Choroid plexus epithelial cell (primary cell): Measurements from ENCODE around the gene KCNQ4.

Source experiments
- DNase-seq: peaks from one replicate; pipeline ENCODE4 v3.0.0-alpha.2; 2010; ENCODE audit warnings: low read depth
- H3K4me3 ChIP-seq: 2 replicates; pipeline ENCODE4 v1.5.1; 2011; ENCODE audit warnings: low read depth, mild to moderate bottlenecking, control low read depth, low read length, moderate library complexity
- TF ChIP-seq, protein P1 (sequence below): conservative IDR thresholded peaks from 2 replicates; pipeline ENCODE4 v1.5.1; 2011; ENCODE audit warnings: low read depth, mild to moderate bottlenecking, control low read depth, inconsistent platforms, low read length, moderate library complexity

KCNQ4 gene

DNA sequence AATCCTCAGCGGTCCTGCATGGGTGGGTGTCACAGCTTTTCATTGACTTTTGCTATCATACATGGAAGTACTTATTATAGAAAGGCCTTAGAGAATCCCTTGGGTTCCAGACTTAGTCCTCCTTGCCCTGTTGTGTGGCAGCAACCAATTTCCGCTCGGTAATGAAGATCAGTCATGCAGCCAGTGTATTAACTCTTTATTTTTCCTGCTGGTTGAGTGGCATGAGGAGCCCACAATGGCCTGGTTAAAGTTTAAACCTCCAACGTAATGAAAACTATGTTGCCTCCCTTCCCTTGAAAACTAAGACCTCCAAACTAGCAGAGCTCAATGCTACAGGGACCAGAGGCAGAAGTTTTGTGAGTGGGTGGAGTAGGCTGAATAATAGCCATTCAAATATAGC, 58.6 kb downstream of the KCNQ4 start:
- H3K4me3 ChIP-seq: no peak overlapping the region
- TF ChIP-seq, protein P1, sequence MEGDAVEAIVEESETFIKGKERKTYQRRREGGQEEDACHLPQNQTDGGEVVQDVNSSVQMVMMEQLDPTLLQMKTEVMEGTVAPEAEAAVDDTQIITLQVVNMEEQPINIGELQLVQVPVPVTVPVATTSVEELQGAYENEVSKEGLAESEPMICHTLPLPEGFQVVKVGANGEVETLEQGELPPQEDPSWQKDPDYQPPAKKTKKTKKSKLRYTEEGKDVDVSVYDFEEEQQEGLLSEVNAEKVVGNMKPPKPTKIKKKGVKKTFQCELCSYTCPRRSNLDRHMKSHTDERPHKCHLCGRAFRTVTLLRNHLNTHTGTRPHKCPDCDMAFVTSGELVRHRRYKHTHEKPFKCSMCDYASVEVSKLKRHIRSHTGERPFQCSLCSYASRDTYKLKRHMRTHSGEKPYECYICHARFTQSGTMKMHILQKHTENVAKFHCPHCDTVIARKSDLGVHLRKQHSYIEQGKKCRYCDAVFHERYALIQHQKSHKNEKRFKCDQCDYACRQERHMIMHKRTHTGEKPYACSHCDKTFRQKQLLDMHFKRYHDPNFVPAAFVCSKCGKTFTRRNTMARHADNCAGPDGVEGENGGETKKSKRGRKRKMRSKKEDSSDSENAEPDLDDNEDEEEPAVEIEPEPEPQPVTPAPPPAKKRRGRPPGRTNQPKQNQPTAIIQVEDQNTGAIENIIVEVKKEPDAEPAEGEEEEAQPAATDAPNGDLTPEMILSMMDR: no peak
- DNase-seq: no peak

DNA sequence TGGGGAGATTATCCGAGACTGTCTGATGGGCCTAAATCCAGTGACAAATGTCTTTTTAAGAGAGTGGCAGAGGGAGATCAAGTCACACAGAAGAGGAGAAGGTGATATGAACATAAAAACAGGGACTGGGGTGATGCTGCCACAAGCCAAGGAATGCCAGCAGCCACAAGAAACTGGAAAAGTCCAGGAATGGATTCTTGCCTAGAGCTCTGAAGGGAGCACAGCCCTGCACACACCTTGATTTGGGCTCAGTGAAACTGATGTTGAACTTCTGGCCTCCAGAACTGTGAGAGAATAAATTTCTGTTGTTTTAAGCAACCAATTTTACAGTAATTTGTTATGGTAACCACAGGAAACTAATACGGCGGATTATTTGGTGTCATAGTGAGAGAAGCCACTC, 59.1 kb downstream of the KCNQ4 start:
- DNase-seq: no peak
- TF ChIP-seq, protein P1: no peak
- no peak overlapping the region for H3K4me3 ChIP-seq

DNA sequence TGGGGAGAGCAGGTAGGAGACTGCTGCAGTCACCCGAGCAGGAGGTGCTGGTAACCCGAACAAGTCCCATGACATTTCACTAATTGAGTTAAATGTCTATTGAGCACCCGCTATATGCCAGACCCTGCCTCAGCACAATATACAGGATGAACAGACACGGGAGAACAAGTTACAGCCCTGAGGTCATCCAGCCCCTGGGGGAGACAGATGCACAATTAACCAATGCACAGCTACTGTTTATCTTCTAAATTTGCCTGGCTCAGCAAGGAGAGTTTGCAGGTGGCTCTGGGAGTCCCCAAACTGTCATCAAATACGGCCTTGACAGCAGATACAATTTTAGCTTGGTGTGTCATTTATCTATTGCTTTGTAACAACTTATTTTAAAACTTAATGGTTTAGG, 60.5 kb downstream of the KCNQ4 start:
- no peak overlapping the region for H3K4me3 ChIP-seq
- DNase-seq: no peak
- TF ChIP-seq, protein P1: no peak

DNA sequence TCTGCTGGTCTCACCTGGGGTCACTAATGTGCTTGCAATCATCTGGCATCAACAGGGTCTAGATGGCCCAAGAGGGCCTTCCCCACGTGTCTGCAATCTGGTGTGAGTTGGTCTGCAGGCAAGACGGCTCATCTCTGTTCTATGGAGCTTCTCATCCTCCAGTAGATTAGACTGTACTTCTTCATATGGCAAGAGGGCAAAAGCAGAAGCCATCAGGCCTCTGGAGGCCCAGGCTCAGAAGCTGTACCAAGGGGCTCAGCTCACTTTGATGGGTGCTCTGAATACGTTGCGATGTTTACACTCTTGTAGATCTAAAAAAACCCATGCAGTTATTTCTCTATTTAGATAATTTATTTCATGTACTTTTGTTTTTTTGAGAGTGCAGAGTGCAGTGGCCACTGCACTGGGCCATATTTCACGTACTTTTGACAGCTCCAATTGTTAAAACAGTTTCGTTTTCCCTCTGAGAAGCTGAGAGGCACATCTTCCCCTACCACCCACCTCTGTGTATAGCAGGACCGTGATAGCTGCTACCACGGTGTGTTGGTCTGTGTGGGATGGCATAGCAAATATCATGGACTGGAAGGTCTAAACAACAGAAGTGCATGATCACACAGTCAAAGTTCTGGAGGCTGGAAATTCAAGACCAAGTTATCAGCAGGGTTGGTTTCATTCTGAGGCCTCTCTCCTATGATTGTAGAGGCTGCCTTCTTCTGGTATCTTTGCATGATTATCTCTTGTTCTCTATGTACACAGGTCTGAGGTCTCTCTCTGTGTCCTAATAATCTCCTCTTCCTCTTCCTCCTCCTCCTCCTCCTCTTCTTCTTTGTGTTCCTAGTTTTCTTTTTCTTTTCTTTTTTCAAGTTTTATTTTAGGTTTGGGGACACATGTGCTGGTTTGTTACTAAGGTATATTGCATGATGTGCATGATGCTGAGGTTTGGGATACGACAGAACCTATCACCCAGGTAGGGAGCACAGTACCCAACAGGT, 61.6 kb downstream of the KCNQ4 start:
- TF ChIP-seq, protein P1: no peak
- DNase-seq: no peak
- H3K4me3 ChIP-seq: no peak overlapping the region

DNA sequence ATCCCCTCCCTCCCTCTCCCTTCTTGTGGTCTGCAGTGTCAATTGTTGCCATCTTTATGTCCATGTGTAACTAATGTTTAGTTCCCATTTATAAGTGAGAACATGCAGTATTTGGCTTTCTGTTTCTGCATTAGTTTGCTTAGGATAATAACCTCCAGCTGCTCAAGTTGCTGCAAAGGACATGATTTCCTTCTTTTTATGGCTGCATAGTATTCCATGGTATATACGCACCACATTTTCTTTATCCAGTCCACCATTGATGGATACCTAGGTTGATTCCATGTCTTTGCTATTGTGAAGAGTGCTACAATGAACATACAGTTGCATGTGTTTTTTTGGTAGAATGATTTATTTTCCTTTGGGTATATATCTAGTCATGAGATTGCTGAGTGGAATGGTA, 62.3 kb downstream of the KCNQ4 start:
- no peak overlapping the region for H3K4me3 ChIP-seq
- no peak for DNase-seq
- TF ChIP-seq, protein P1: no peak

DNA sequence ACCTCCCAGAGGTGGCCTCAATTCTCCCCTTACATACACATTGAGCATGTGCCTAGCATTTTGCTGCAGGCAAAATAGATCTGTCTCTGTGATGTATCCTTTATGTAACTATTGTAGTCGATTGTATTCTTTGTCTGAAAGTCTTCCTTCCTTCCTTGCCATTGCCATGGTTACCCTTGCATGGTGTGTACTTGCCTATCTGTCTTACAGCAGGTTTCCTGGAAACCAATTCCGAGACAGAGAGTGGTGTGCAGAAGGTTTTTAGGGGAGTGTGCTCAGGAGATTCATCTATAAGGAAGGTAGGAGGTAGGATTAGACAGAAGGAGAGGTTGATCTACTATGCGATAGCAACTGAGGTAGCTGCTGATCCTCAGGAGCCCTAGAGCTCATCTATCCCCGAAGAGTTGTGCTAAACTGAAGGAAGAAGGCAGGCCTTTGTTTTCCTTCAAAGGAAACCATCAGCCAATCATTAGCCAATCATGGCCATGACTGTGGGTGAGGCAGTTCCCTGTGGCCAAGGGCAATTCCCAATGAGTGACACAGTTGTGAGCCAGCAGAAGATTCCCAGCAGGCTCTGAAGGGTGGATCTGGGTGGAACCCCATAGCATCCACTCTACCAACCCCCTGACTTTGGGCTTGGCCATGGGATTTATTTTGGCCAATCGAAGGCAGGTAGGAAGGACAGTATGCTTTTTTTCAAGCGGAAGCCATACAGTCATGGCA, 63.6 kb downstream of the KCNQ4 start:
- no peak overlapping the region for H3K4me3 ChIP-seq
- no peak for DNase-seq
- TF ChIP-seq, protein P1: no peak
